GM19395 (cell line): Measurements from ENCODE around the gene TAS2R41.
"Not testable (repeated sequence)": the region's sequence is repeated elsewhere in the genome, so short reads cannot be mapped to it uniquely, and the experiment has no call there.

Experiments used
- ATAC-seq: cut with Tn5 transposase; IDR thresholded peaks from one replicate; pipeline ENCODE4 v1.9.1; 2021; ENCODE audit warnings: mild to moderate bottlenecking, moderate library complexity; ENCODE audit not compliant: unreplicated experiment

Gene TAS2R41

GRCh38 chr7:143455942-143456341 lies 21.7 kb upstream of the TAS2R41 start:
- ATAC-seq = no peak

GRCh38 chr7:143456992-143457793 lies 20.5 kb upstream of the TAS2R41 start:
- ATAC-seq = no peak

- no peak for ATAC-seq
Observed at GRCh38 chr7:143458263-143458662, 19.4 kb upstream of the TAS2R41 start.

GRCh38 chr7:143458681-143459080 lies 19.0 kb upstream of the TAS2R41 start:
- ATAC-seq = no peak

- ATAC-seq = no peak
Observed at GRCh38 chr7:143459359-143459758, 18.3 kb upstream of the TAS2R41 start.

- ATAC-seq = no peak
Observed at GRCh38 chr7:143460271-143460979, 17.2 kb upstream of the TAS2R41 start.

- no peak for ATAC-seq
Observed at GRCh38 chr7:143462045-143462444, 15.6 kb upstream of the TAS2R41 start.

GRCh38 chr7:143463556-143463955 lies 14.1 kb upstream of the TAS2R41 start:
- ATAC-seq = no peak

GRCh38 chr7:143463957-143464356 lies 13.7 kb upstream of the TAS2R41 start:
- ATAC-seq = no peak

- no peak for ATAC-seq
Observed at GRCh38 chr7:143467724-143468123, 9.9 kb upstream of the TAS2R41 start.

- not testable (repeated sequence) for ATAC-seq
Observed at GRCh38 chr7:143472071-143472689, 5.5 kb upstream of the TAS2R41 start.

GRCh38 chr7:143479055-143479766 lies 1.5 kb downstream of the TAS2R41 start:
- ATAC-seq = no peak

GRCh38 chr7:143480501-143480900 lies 2.8 kb downstream of the TAS2R41 start:
- ATAC-seq = no peak

- no peak for ATAC-seq
Observed at GRCh38 chr7:143484119-143484518, 6.4 kb downstream of the TAS2R41 start.

- no peak for ATAC-seq
Observed at GRCh38 chr7:143485094-143485493, 7.4 kb downstream of the TAS2R41 start.

GRCh38 chr7:143485500-143485899 lies 7.8 kb downstream of the TAS2R41 start:
- no peak for ATAC-seq

- not testable (repeated sequence) for ATAC-seq
Observed at GRCh38 chr7:143486266-143486665, 8.6 kb downstream of the TAS2R41 start.

- ATAC-seq = no peak
Observed at GRCh38 chr7:143487061-143487460, 9.4 kb downstream of the TAS2R41 start.

- no peak for ATAC-seq
Observed at GRCh38 chr7:143487566-143487965, 9.9 kb downstream of the TAS2R41 start.

GRCh38 chr7:143490717-143491306 lies 13.1 kb downstream of the TAS2R41 start:
- ATAC-seq = no peak

- no peak for ATAC-seq
Observed at GRCh38 chr7:143492043-143492471, 14.4 kb downstream of the TAS2R41 start.
